ENCODE data around the gene IGF1R. TPM values are rescaled to one million over a fixed set of nuclear protein-coding genes. Genes with fewer than 3 reads are reported as not detected.

Gene IGF1R
- total RNA-seq, 1 experiment from 2014 or later, result 16.3 TPM

GRCh38 chr15:98774756-98775497, 126.6 kb downstream of the IGF1R start:
- no peak overlapping the region for H3K4me3 ChIP-seq (replicated peaks in 1 of 2; ENCODE audit: low read depth in 1 of 2, low read length in 2 of 2)
- TF ChIP-seq ELF1 (IDR thresholded peaks at IDR 0.05; ENCODE audit: borderline replicate concordance, low read depth) (no peak), CTCF (IDR thresholded peaks at IDR 0.05 in 2 of 3, conservative IDR thresholded peaks at IDR 0.05 in 1 of 3; ENCODE audit: borderline replicate concordance in 1 of 3, insufficient read depth in 1 of 3, low read depth in 2 of 3, low read length in 2 of 3) (no peak), RAD21 (IDR thresholded peaks at IDR 0.05; ENCODE audit: low read depth) (no peak), EZH2 (IDR thresholded peaks at IDR 0.05) (no peak), REST (IDR thresholded peaks at IDR 0.05; ENCODE audit: low read depth) (no peak), CBX3 (IDR thresholded peaks at IDR 0.05; ENCODE audit: low read depth) (no peak), TCF7L2 (IDR thresholded peaks at IDR 0.05; ENCODE audit: borderline replicate concordance, extremely low read depth, insufficient read depth, insufficient read length) (no peak)
- BruUV-seq (replicated peaks), result no TSS peak
- POLR2A ChIA-PET, result no interaction called here
- no peak overlapping the region for H3K9ac ChIP-seq (ENCODE audit: low read length)
- no peaks in the 10 kb centered on the region for H3K27me3 ChIP-seq (ENCODE audit: insufficient read depth, low read length)
- no peaks in the 10 kb centered on the region for H3K79me2 ChIP-seq (ENCODE audit: insufficient read depth, low read length)
- H3K9me3 ChIP-seq (ENCODE audit: control insufficient read depth in 1 of 2, insufficient read depth in 1 of 2, low read depth in 1 of 2, low read length in 2 of 2), result no peaks in the 10 kb centered on the region
- no peaks in the 10 kb centered on the region for H3K9me2 ChIP-seq (ENCODE audit: insufficient read depth)
- ATAC-seq (no peak), DNase-seq (ENCODE audit: low read depth, low spot score) (no peak)
- intact Hi-C loops (cut with micrococcal nuclease), result loop anchor here (5.0 to 10.0 kb wide), 2 partner anchors 302 to 440 kb away; no protein-coding TSS in a partner anchor
- no peak overlapping the region for H3K4me2 ChIP-seq (ENCODE audit: low read length)
- no peak overlapping the region for H3K27ac ChIP-seq (ENCODE audit: low read depth, low read length)
- H4K20me1 ChIP-seq (ENCODE audit: insufficient read depth), result no peaks in the 10 kb centered on the region
- no peak overlapping the region for H2AFZ ChIP-seq (ENCODE audit: low read depth, low read length, poor library complexity, severe bottlenecking)
- CTCF ChIA-PET, result no interaction called here
- RAD21 ChIA-PET (ENCODE audit: low non-redundant PET in 1 of 2, low total read pairs in 2 of 2, uncharacterized antibody in 2 of 2, unreplicated experiment in 2 of 2), result no interaction called here
- no peaks in the 10 kb centered on the region for H3K36me3 ChIP-seq (ENCODE audit: control insufficient read depth in 1 of 2, insufficient read depth in 2 of 2, low read length in 2 of 2)
- H3K4me1 ChIP-seq (ENCODE audit: control insufficient read depth in 1 of 2, insufficient read depth in 2 of 2, low read length in 2 of 2), result peaks cover 6 to 7% of the 10 kb centered on the region in 2 experiments; a peak in 3 of 4 replicates
